HepG2 (cell line): Measurements from ENCODE around the gene CACNA1F. TPM values are rescaled to one million over a fixed set of nuclear protein-coding genes. Genes with fewer than 3 reads are reported as not detected.

Experiments
- ARID2 ChIP-seq: sonication (generic); formaldehyde crosslinking; IDR thresholded peaks from 2 replicates; pipeline ENCODE4 v1.8.1; 2022; ENCODE audit warnings: mild to moderate bottlenecking, missing genetic modification reagents, borderline replicate concordance
- ATAD3A ChIP-seq: sonication (generic); formaldehyde crosslinking; IDR thresholded peaks from 2 replicates; pipeline ENCODE4 v1.4.0; 2020; ENCODE audit warnings: missing genetic modification reagents
- FOXO1 ChIP-seq: sonication (generic); formaldehyde crosslinking; IDR thresholded peaks from 2 replicates; pipeline ENCODE4 v1.4.0; 2020; ENCODE audit warnings: missing genetic modification reagents
- HINFP ChIP-seq: sonication (generic); formaldehyde crosslinking; IDR thresholded peaks from 2 replicates; pipeline ENCODE4 v1.4.0; 2020; ENCODE audit warnings: low read depth, mild to moderate bottlenecking, missing genetic modification reagents
- ISL2 ChIP-seq: sonication (generic); formaldehyde crosslinking; IDR thresholded peaks from 2 replicates; pipeline ENCODE4 v1.5.0; 2020; ENCODE audit warnings: missing genetic modification reagents
- KLF11 ChIP-seq: IDR thresholded peaks from 2 replicates; pipeline ENCODE4 v1.6.1; 2016; ENCODE audit warnings: missing compliant biosample characterization
- PRPF4 ChIP-seq: fragments of 200-400 bp; formaldehyde crosslinking; IDR thresholded peaks from 2 replicates; pipeline ENCODE4 v1.6.1; 2016; ENCODE audit warnings: low read length, low read depth; ENCODE audit not compliant: poor library complexity, severe bottlenecking
- SNRNP70 ChIP-seq: fragments of 200-400 bp; formaldehyde crosslinking; IDR thresholded peaks from 2 replicates; pipeline ENCODE4 v1.6.1; 2017; ENCODE audit warnings: mild to moderate bottlenecking, low read depth, low read length, moderate library complexity
- SOX5 ChIP-seq: IDR thresholded peaks from 2 replicates; pipeline ENCODE4 v1.6.1; 2016; ENCODE audit warnings: borderline replicate concordance
- SOX6 ChIP-seq, 2 experiments: fragments of 450-650 bp in 1 of 2; sonication (generic) in 1 of 2; formaldehyde crosslinking in 1 of 2; IDR thresholded peaks; 2 replicates each; pipeline versions ENCODE4 v1.4.0 to v1.6.1; 2017 to 2020; ENCODE audit warnings: antibody characterized with exemption in 1 of 2, mild to moderate bottlenecking in 1 of 2, missing genetic modification reagents in 1 of 2
- TGIF2 ChIP-seq: IDR thresholded peaks from 2 replicates; pipeline ENCODE4 v1.6.1; 2016; ENCODE audit warnings: control low read depth, missing compliant biosample characterization
- ZNF207 ChIP-seq: fragments of 450-650 bp; IDR thresholded peaks from 2 replicates; pipeline ENCODE4 v1.6.1; 2016; ENCODE audit warnings: antibody characterized with exemption, borderline replicate concordance
- ZNF274 ChIP-seq: sonication (generic); formaldehyde crosslinking; IDR thresholded peaks from 2 replicates; pipeline ENCODE4 v1.5.1; 2020; ENCODE audit warnings: mild to moderate bottlenecking, missing genetic modification reagents
- ZNF790 ChIP-seq: sonication (generic); formaldehyde crosslinking; IDR thresholded peaks from 2 replicates; pipeline ENCODE4 v1.8.0; 2022; ENCODE audit warnings: missing genetic modification reagents, mild to moderate bottlenecking, borderline replicate concordance
- ZSCAN30 ChIP-seq: sonication (generic); formaldehyde crosslinking; IDR thresholded peaks from 2 replicates; pipeline ENCODE4 v1.5.0; 2020; ENCODE audit warnings: mild to moderate bottlenecking, missing genetic modification reagents
- polyA plus RNA-seq, 8 experiments: library from polyadenylated mRNA; depleted of rRNA in 3 of 8; stranded (reverse) in 7 of 8; unstranded in 1 of 8; fragments of >200 nt; fragmentation: Illumina TruSeq in 4 of 8; extraction: Trizol in 4 of 8; gene quantifications; 2 replicates each; pipeline versions ENCODE4 v1.2.1 to v1.2.3, GENCODE V29; 2011 to 2016; ENCODE audit warnings: low read depth in 4 of 8, missing spikeins in 1 of 8, mixed read lengths in 1 of 8; ENCODE audit not compliant: insufficient read depth in 1 of 8
- total RNA-seq, 5 experiments: library from RNA; depleted of rRNA; stranded (reverse); fragments of >200 nt; fragmentation: Illumina TruSeq; extraction: Trizol; gene quantifications; 2 replicates each; pipeline ENCODE4 v1.2.3, GENCODE V29; 2016; ENCODE audit warnings: low read depth in 1 of 5
- TF ChIP-seq, protein P1 (sequence below): sonication (generic); formaldehyde crosslinking; IDR thresholded peaks from 2 replicates; pipeline ENCODE4 v1.5.0; 2020; ENCODE audit warnings: missing genetic modification reagents
- TF ChIP-seq, protein P2 (sequence below): sonication (generic); formaldehyde crosslinking; IDR thresholded peaks from 2 replicates; pipeline ENCODE4 v1.4.0; 2020; ENCODE audit warnings: missing genetic modification reagents, low read depth, mild to moderate bottlenecking, borderline replicate concordance

Gene CACNA1F
- total and polyA plus RNA-seq, 2 of the 13 experiments (the other 11 are each of a cell fraction or from before 2014, with no cell fraction given), result 0.03 TPM; not detected in 1

DNA sequence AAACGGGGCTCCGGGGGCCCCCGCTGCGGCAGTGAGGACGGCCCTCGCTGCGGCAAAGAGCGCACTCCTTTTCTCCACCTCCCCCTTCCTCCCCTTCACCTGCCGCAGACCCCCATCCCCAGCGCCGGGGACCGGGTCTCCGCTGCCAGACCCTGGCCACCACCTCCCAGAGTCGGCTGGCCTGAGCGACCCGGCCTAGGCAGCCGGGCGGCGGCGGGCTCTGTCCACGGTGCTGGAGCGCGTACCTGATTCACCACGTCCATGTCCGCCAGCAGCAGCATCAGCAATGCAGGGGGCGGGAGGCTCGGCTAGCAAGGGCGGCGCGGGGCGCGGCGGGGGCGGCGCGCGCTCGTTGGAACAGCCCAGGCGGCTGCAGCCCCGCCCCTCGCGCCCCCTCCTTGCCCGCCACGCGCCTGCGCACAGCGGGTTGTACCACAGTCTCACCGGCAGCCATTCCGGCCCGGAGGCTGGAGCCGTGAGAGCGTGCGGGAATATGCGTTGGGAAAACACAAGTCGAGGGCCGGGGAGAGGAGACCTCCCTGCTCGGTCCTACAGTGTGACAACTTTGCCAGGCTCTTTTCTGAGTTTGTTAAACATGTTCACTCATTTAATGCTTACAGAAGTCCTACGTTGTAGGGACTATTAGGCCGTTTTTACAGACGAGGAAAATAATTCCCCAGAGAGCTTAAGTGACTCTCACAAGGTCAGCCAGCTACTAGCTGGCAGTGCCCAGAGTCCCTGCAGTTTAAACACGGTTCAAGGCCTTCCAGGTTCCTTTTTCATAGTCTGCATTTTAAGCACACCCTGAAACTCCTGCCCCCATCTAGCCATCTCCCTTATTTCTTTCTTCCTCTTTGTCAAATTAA, 33.0 kb downstream of the CACNA1F start, which contains the start of gene SYP (continued):
- TF ChIP-seq SOX6 (IDR thresholded peaks at IDR 0.05), result no peak
- TF ChIP-seq SOX6 (CRISPR knock-in tag; IDR thresholded peaks at IDR 0.05), result no peak
- TF ChIP-seq PRPF4, result no peak
- no peak for TF ChIP-seq ZSCAN30 (CRISPR knock-in tag)
- no peak for TF ChIP-seq ZNF207
- TF ChIP-seq ZNF274, result peak; percentile 65; the same call in 1 of the 2 replicates
- TF ChIP-seq ARID2 (CRISPR knock-in tag), result peak; percentile 71; the same call in 1 of the 2 replicates
- no peak for TF ChIP-seq ATAD3A (CRISPR knock-in tag)
- no peak for TF ChIP-seq SNRNP70
- peak; percentile 47; the same call in 1 of the 2 replicates for TF ChIP-seq SOX5
- TF ChIP-seq HINFP (CRISPR knock-in tag), result peak; percentile 55; the same call in 1 of the 2 replicates
- TF ChIP-seq, protein P1, sequence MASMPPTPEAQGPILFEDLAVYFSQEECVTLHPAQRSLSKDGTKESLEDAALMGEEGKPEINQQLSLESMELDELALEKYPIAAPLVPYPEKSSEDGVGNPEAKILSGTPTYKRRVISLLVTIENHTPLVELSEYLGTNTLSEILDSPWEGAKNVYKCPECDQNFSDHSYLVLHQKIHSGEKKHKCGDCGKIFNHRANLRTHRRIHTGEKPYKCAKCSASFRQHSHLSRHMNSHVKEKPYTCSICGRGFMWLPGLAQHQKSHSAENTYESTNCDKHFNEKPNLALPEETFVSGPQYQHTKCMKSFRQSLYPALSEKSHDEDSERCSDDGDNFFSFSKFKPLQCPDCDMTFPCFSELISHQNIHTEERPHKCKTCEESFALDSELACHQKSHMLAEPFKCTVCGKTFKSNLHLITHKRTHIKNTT (CRISPR knock-in tag), result no peak
- TF ChIP-seq TGIF2 (CRISPR knock-in tag), result peak; percentile 47; the same call in 1 of the 2 replicates
- peak; percentile 84; the same call in 1 of the 2 replicates for TF ChIP-seq ZNF790 (CRISPR knock-in tag)
- peak; percentile 77 for TF ChIP-seq FOXO1 (CRISPR knock-in tag)
- TF ChIP-seq, protein P2, sequence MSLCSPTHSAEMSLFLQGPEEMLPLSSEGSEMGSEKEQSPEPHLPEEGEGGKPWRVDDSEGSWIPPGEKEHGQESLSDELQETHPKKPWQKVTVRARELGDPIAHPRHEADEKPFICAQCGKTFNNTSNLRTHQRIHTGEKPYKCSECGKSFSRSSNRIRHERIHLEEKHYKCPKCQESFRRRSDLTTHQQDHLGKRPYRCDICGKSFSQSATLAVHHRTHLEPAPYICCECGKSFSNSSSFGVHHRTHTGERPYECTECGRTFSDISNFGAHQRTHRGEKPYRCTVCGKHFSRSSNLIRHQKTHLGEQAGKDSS (CRISPR knock-in tag), result peak; percentile 77; the same call in 1 of the 2 replicates
- 0 out of 2 replicates have a peak, but pooled peaks have one; percentile 40 for TF ChIP-seq ISL2 (CRISPR knock-in tag)
- peak; percentile 70; the same call in 1 of the 2 replicates for TF ChIP-seq KLF11 (CRISPR knock-in tag)
